GM12892 (cell line): Measurements from ENCODE around the gene LNX2.

Experiments
- POLR2A ChIP-seq: IDR thresholded peaks from 2 replicates; pipeline ENCODE4 v1.6.1; 2011; ENCODE audit warnings: low read depth, low read length, control low read depth
- POLR2AphosphoS5 ChIP-seq: IDR thresholded peaks from 2 replicates; pipeline ENCODE4 v1.6.1; 2011; ENCODE audit warnings: low read depth, low read length, control low read depth
- TAF1 ChIP-seq: IDR thresholded peaks from 2 replicates; pipeline ENCODE4 v1.6.1; 2011; ENCODE audit warnings: low read depth, mild to moderate bottlenecking, control low read depth, low read length, borderline replicate concordance

DNA sequence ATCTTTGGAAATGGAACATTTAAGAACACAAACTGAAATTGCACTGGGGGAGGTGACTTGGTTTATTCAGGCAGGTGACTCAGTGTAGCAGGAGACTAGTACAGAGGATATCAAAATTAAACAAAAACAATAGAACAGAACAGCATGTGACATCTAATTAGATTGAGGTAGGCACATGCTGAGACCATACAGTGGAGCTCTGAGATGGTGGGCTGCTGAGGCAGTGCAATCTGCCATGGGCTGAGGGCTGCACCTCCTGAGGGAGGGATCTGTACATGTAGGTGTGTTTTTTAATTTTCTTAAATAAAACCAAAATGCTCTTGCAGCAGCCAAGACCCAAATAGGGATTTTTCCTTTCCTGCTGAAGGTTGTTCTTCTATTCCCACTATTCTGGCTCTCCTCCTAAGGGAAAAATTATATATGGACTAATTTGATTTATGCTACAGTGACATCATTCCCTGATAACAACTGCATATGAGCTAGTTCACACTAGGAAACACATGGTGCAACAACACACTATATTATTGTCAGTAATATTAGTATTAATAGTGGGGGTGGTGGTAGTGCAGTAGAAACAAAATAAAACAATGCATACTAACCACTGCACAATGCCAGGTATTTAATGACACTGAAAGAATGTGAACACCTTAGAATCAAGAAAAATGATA is 48.0 kb downstream of the LNX2 start:
- TF ChIP-seq POLR2A (no peak), POLR2AphosphoS5 (no peak), TAF1 (no peak)
